D721Med (cell line): ENCODE measurements around the gene AMPD3.

Experiments used
- DNase-seq: peaks from one replicate; pipeline ENCODE4 v3.0.0; 2011; ENCODE audit warnings: low spot score; ENCODE audit not compliant: insufficient read length
- FAIRE-seq: peaks from 2 replicates; lab custom pipeline; 2011; peaks lifted over from hg19 to GRCh38; lab: Jason Lieb, UNC
- TF ChIP-seq, protein P1 (sequence below): IDR thresholded peaks from 2 replicates; pipeline ENCODE4 v1.5.1; 2012; ENCODE audit warnings: mild to moderate bottlenecking, control low read depth; ENCODE audit not compliant: insufficient read depth; ENCODE audit errors: missing control alignments

Gene AMPD3

DNA sequence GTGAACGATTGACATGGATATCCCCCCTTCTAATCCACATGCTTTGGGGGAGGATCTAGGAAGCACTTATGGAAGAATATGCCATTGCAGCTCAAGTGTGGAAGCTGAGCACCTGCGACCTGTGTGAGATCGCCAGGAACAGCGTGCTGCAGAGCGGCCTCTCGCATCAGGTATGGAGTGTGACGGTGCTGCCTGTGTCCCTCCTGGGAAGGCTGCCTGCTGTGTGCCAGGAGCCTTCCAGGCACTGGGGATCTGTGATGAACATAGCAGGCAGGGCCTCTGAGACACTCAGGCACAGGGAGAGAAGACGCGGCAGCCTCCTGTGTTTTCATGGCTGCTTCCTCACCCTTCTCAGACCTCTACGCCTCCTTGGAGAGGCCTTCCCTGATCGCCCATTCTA is 49.4 kb downstream of the AMPD3 start:
- TF ChIP-seq, protein P1, sequence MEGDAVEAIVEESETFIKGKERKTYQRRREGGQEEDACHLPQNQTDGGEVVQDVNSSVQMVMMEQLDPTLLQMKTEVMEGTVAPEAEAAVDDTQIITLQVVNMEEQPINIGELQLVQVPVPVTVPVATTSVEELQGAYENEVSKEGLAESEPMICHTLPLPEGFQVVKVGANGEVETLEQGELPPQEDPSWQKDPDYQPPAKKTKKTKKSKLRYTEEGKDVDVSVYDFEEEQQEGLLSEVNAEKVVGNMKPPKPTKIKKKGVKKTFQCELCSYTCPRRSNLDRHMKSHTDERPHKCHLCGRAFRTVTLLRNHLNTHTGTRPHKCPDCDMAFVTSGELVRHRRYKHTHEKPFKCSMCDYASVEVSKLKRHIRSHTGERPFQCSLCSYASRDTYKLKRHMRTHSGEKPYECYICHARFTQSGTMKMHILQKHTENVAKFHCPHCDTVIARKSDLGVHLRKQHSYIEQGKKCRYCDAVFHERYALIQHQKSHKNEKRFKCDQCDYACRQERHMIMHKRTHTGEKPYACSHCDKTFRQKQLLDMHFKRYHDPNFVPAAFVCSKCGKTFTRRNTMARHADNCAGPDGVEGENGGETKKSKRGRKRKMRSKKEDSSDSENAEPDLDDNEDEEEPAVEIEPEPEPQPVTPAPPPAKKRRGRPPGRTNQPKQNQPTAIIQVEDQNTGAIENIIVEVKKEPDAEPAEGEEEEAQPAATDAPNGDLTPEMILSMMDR, result no peak
- no peak for DNase-seq
- no peak for FAIRE-seq

DNA sequence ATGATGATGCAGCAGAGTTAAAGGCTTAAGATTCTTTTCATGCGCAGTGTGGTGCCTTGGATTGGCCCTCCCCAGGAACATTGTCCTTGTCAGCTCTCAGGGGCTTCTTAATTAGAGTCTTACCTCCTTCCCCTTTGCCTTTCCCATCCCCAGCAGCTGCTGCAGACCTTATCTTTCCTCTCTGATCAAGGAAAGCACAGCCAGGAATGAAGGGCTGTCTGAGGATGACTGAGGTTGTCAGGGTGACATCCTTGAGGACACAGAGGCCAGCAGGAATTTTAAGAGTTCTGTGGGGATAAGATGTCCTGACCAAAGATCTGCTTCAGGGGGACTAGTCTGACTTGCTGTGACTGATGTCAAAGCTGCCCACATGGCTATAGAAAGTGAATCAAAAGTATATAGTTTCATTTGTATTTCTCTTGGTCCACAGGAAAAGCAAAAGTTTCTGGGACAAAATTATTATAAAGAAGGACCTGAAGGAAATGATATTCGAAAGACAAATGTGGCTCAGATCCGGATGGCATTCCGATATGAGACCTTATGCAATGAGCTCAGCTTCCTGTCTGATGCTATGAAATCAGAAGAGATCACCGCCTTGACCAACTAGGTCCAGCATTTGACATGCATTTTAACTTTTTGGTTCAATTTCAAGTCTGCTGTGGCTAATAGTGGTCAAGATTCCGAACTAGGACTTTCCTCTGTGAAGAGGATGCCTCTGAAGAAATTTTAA is 50.4 kb downstream of the AMPD3 start:
- TF ChIP-seq, protein P1, result no peak
- DNase-seq (no peak), FAIRE-seq (no peak)

DNA sequence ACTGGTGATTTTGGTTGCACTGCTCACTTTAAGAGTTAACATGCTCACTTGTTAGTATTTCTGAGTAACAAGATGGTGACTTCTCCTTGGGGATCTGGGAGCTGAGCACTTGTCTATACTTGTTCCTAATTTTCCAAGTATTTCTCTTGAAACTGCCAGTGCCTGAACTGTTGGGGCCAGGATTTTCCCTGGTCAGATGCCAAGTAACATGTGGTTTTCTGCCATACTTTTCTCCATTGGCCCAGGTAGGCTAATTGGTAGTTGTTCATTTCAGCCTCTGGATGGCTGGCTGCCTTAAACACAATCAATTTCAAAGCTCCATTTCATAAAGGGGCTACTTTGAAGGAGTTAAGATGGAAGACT is 50.9 kb downstream of the AMPD3 start:
- DNase-seq (no peak), FAIRE-seq (no peak)
- TF ChIP-seq, protein P1, result no peak

DNA sequence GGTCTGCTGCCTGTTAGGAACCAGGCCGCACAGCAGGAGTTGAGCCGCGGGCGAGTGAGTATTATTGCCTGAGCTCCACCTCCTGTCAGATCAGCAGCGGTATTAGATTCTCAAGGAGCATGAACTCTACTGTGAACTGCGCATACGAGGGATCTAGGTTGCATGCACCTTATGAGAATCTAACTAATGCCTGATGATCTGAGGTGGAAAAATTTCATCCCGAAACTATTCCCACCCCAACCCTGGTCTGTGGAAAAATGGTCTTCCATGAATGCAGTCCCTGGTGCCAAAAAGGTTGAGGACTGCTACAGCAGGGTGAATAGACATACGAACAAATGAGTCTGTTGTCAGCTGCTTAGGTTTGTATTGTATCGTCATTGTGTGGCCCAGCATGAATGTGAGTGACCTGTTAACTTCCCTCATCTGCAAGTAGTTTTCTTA is 56.1 kb downstream of the AMPD3 start:
- TF ChIP-seq, protein P1, result no peak
- no peak for DNase-seq
- FAIRE-seq, result no peak

DNA sequence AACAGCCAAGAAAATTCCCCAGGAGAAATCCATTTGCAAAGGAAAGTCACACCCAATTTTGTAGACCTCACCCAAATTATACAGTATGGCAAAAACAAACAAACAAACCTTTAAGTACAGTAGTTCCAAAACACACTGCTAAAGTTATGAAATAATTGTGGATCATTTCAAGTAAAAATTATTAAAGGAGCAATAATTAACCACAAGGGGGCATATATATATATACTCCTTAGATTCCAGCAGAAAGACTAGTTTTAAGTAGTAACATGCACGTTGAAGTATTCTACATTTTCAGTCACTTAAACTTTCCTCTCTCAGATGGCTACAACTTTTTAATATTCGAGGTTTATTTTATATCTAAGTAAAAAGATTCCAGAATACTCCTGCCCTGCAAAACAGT is 59.1 kb downstream of the AMPD3 start:
- DNase-seq, result no peak
- TF ChIP-seq, protein P1, result peak; percentile 8
- no peak for FAIRE-seq

DNA sequence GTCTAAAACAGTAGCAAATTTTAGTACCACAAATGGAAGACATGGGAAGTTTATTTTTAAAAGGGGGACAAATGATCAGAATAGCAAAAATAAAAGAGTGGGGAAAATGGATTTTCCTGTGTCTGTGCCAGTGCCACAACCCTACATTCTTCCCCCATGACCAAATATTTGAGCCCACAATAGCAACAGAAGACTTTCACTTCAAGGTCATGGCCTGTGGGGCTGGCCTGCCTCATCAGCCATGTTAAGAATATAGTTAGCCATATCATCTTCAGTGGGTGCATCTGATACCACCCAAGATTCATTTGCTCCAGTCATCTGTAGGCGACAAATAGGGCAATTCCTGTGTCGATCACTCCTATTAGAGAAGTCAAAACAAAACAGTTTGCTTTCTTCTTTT is 59.6 kb downstream of the AMPD3 start:
- FAIRE-seq, result no peak
- TF ChIP-seq, protein P1, result no peak
- DNase-seq, result no peak

DNA sequence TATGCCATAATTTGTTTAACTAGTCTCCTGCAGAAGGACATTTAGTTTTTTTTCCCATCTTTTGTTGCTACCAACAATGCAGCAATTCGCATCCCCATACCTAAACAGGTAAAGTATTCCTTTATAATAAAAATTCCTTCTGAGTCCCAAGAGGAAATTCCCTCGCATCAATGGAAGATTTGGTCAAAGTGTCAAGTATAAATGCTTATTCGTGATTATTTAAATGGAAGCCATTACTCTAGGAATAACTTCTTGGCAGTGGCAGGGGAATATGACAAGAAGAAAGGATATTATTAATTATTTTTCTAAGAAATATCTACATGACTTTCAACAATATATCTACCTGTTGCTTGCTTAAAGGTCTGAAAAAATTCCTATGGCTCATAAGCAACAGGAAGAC is 60.4 kb downstream of the AMPD3 start:
- no peak for FAIRE-seq
- TF ChIP-seq, protein P1, result no peak
- DNase-seq, result no peak
